ENCODE data around the gene GPANK1. TPM values are rescaled to one million over a fixed set of nuclear protein-coding genes. Genes with fewer than 3 reads are reported as not detected.

Gene GPANK1
- total and polyA plus RNA-seq, 9 of the 15 experiments (the other 6 are each of a cell fraction or from before 2014, with no cell fraction given) = 32.2 to 111 (median 46.3) TPM

DNA sequence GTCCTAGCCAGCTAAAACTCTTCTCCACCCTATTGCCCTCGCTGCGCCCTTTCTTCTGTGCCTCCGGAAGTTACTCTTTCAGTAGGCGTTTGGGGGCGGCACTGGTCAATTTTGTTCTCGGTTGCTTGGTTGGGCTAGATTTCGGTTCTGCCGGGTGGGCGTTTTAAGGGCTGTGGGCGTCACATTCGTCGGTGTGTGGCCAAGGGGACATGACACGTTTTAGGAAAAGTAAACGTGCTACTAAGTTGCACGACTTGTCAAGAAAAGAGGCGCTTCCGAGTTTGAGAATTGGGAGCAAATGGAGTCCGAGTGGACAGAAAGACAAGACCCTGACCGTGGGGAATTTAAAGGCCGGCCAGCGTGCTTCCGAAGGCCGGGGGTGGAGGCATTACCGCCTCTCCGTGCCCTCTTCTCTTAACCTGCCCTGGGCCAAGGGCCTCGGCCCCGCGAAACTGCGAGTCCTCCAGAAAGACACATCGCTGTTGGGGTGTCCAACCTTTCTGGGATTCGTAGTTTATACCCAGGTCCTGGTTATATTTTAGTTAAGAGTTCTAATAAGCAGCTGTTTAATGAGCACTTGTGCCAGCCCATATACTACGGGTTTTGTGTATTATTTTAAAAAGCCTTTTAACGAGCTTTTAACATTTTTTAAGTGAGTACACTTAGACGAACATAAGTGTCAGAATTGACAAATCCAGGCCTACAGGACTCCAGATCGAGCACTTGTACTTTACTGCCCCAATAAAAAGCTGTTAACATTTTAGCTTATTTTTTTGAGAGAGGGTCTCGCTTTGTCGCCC, 11.7 kb downstream of the GPANK1 start (continued):
- TF ChIP-seq, protein P1, sequence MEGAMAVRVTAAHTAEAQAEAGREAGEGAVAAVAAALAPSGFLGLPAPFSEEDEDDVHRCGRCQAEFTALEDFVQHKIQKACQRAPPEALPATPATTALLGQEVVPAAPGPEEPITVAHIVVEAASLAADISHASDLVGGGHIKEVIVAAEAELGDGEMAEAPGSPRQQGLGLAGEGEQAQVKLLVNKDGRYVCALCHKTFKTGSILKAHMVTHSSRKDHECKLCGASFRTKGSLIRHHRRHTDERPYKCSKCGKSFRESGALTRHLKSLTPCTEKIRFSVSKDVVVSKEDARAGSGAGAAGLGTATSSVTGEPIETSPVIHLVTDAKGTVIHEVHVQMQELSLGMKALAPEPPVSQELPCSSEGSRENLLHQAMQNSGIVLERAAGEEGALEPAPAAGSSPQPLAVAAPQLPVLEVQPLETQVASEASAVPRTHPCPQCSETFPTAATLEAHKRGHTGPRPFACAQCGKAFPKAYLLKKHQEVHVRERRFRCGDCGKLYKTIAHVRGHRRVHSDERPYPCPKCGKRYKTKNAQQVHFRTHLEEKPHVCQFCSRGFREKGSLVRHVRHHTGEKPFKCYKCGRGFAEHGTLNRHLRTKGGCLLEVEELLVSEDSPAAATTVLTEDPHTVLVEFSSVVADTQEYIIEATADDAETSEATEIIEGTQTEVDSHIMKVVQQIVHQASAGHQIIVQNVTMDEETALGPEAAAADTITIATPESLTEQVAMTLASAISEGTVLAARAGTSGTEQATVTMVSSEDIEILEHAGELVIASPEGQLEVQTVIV (CRISPR knock-in tag; IDR thresholded peaks at IDR 0.05; ENCODE audit: borderline replicate concordance) = no peak
- TF ChIP-seq ZNF644 (tag; IDR thresholded peaks at IDR 0.05; ENCODE audit: low read depth) = peak; percentile 96
- peak; percentile 54; the same call in 1 of the 2 replicates for TF ChIP-seq ARID2 (IDR thresholded peaks at IDR 0.05)
- TF ChIP-seq MTA3 (IDR thresholded peaks at IDR 0.05; ENCODE audit: borderline replicate concordance) = peak; percentile 54
- TF ChIP-seq, protein P2, sequence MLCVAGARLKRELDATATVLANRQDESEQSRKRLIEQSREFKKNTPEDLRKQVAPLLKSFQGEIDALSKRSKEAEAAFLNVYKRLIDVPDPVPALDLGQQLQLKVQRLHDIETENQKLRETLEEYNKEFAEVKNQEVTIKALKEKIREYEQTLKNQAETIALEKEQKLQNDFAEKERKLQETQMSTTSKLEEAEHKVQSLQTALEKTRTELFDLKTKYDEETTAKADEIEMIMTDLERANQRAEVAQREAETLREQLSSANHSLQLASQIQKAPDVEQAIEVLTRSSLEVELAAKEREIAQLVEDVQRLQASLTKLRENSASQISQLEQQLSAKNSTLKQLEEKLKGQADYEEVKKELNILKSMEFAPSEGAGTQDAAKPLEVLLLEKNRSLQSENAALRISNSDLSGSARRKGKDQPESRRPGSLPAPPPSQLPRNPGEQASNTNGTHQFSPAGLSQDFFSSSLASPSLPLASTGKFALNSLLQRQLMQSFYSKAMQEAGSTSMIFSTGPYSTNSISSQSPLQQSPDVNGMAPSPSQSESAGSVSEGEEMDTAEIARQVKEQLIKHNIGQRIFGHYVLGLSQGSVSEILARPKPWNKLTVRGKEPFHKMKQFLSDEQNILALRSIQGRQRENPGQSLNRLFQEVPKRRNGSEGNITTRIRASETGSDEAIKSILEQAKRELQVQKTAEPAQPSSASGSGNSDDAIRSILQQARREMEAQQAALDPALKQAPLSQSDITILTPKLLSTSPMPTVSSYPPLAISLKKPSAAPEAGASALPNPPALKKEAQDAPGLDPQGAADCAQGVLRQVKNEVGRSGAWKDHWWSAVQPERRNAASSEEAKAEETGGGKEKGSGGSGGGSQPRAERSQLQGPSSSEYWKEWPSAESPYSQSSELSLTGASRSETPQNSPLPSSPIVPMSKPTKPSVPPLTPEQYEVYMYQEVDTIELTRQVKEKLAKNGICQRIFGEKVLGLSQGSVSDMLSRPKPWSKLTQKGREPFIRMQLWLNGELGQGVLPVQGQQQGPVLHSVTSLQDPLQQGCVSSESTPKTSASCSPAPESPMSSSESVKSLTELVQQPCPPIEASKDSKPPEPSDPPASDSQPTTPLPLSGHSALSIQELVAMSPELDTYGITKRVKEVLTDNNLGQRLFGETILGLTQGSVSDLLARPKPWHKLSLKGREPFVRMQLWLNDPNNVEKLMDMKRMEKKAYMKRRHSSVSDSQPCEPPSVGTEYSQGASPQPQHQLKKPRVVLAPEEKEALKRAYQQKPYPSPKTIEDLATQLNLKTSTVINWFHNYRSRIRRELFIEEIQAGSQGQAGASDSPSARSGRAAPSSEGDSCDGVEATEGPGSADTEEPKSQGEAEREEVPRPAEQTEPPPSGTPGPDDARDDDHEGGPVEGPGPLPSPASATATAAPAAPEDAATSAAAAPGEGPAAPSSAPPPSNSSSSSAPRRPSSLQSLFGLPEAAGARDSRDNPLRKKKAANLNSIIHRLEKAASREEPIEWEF (CRISPR knock-in tag; IDR thresholded peaks at IDR 0.05) = peak; percentile 85
- TF ChIP-seq, protein P3, sequence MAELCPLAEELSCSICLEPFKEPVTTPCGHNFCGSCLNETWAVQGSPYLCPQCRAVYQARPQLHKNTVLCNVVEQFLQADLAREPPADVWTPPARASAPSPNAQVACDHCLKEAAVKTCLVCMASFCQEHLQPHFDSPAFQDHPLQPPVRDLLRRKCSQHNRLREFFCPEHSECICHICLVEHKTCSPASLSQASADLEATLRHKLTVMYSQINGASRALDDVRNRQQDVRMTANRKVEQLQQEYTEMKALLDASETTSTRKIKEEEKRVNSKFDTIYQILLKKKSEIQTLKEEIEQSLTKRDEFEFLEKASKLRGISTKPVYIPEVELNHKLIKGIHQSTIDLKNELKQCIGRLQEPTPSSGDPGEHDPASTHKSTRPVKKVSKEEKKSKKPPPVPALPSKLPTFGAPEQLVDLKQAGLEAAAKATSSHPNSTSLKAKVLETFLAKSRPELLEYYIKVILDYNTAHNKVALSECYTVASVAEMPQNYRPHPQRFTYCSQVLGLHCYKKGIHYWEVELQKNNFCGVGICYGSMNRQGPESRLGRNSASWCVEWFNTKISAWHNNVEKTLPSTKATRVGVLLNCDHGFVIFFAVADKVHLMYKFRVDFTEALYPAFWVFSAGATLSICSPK (IDR thresholded peaks at IDR 0.05; ENCODE audit: borderline replicate concordance) = peak; percentile 92; the same call in 1 of the 2 replicates
- 0 out of 2 replicates have a peak, but pooled peaks have one; percentile 2 for TF ChIP-seq MECOM (CRISPR knock-in tag; IDR thresholded peaks at IDR 0.05)
- 0 out of 2 replicates have a peak, but pooled peaks have one; percentile 9 for TF ChIP-seq KLF10 (CRISPR knock-in tag; IDR thresholded peaks at IDR 0.05)
- TF ChIP-seq PHB2 (IDR thresholded peaks at IDR 0.05; ENCODE audit: low read depth) = peak; percentile 60; the same call in 1 of the 2 replicates
- peak; percentile 44 for TF ChIP-seq ZNF780A (CRISPR knock-in tag; IDR thresholded peaks at IDR 0.05)
- TF ChIP-seq ZNF347 (CRISPR knock-in tag; IDR thresholded peaks at IDR 0.05; ENCODE audit: low read depth) = peak; percentile 73; the same call in 1 of the 2 replicates
- TF ChIP-seq SIN3A (IDR thresholded peaks at IDR 0.05; ENCODE audit: borderline replicate concordance in 2 of 2, control insufficient read depth in 1 of 2, low read depth in 2 of 2, low read length in 2 of 2) = peak; percentile 1 to 79; a peak in 1 of 4 replicates
- TF ChIP-seq SMAD3 (CRISPR knock-in tag; conservative IDR thresholded peaks at IDR 0.05) = peak; percentile 66; the same call in 1 of the 2 replicates
- TF ChIP-seq, protein P4, sequence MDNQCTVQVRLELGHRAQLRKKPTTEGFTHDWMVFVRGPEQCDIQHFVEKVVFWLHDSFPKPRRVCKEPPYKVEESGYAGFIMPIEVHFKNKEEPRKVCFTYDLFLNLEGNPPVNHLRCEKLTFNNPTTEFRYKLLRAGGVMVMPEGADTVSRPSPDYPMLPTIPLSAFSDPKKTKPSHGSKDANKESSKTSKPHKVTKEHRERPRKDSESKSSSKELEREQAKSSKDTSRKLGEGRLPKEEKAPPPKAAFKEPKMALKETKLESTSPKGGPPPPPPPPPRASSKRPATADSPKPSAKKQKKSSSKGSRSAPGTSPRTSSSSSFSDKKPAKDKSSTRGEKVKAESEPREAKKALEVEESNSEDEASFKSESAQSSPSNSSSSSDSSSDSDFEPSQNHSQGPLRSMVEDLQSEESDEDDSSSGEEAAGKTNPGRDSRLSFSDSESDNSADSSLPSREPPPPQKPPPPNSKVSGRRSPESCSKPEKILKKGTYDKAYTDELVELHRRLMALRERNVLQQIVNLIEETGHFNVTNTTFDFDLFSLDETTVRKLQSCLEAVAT (IDR thresholded peaks at IDR 0.05) = peak; percentile 90; a peak in 3 of 4 replicates
